KMS-11 (cell line): ENCODE measurements around the gene RIN3.

Source experiments
- H2AFZ ChIP-seq: fragments of 200-600 bp; sonication (generic); 2 replicates; pipeline ENCODE4 v1.6.1; 2016; ENCODE audit warnings: antibody characterized with exemption, mixed run types, low read depth
- H3K27ac ChIP-seq: fragments of 200-600 bp; sonication (generic); 2 replicates; pipeline ENCODE4 v1.6.1; 2016; ENCODE audit warnings: mild to moderate bottlenecking, mixed run types
- H3K27me3 ChIP-seq: fragments of 200-600 bp; sonication (generic); 2 replicates; pipeline ENCODE4 v1.6.1; 2017; ENCODE audit warnings: mild to moderate bottlenecking, low read depth, mixed run types, moderate library complexity; ENCODE audit not compliant: insufficient read depth
- H3K36me3 ChIP-seq: fragments of 200-600 bp; sonication (generic); 2 replicates; pipeline ENCODE4 v1.6.1; 2017; ENCODE audit warnings: mild to moderate bottlenecking, mixed run types; ENCODE audit not compliant: insufficient read depth
- H3K4me1 ChIP-seq: fragments of 200-600 bp; sonication (generic); 2 replicates; pipeline ENCODE4 v1.6.1; 2016; ENCODE audit warnings: mild to moderate bottlenecking, low read depth, mixed run types; ENCODE audit not compliant: poor library complexity, severe bottlenecking
- H3K4me2 ChIP-seq: fragments of 200-600 bp; sonication (generic); 2 replicates; pipeline ENCODE4 v1.7.0; 2016; ENCODE audit warnings: mild to moderate bottlenecking, mixed run types
- H3K4me3 ChIP-seq: fragments of 200-600 bp; sonication (generic); IDR thresholded peaks from 2 replicates; pipeline ENCODE4 v1.6.1; 2017; ENCODE audit warnings: low read depth, low read length, mixed read lengths; ENCODE audit not compliant: insufficient read depth
- H3K79me2 ChIP-seq: fragments of 200-600 bp; sonication (generic); 2 replicates; pipeline ENCODE4 v1.6.1; 2016; ENCODE audit warnings: low read depth, mixed run types; ENCODE audit not compliant: insufficient read depth
- H3K9ac ChIP-seq: fragments of 200-600 bp; sonication (generic); 2 replicates; pipeline ENCODE4 v1.6.1; 2016; ENCODE audit warnings: mild to moderate bottlenecking, mixed run types
- H4K20me1 ChIP-seq: fragments of 200-600 bp; sonication (generic); 2 replicates; pipeline ENCODE4 v1.6.1; 2016; ENCODE audit warnings: mild to moderate bottlenecking, mixed run types; ENCODE audit not compliant: insufficient read depth
- CTCF ChIP-seq: fragments of 200-600 bp; sonication (generic); conservative IDR thresholded peaks from 2 replicates; pipeline ENCODE4 v1.6.1; 2017; ENCODE audit warnings: low read depth, mild to moderate bottlenecking, antibody characterized with exemption, low read length, moderate library complexity, mixed read lengths

The RIN3 gene

GRCh38 chr14:92655419-92656201, 142.0 kb downstream of the RIN3 start:
- no peak overlapping the region for H3K4me3 ChIP-seq
- H3K27ac ChIP-seq: no peak overlapping the region
- no peaks in the 10 kb centered on the region for H3K27me3 ChIP-seq
- no peaks in the 10 kb centered on the region for H3K36me3 ChIP-seq
- no peak overlapping the region for H3K4me2 ChIP-seq
- H3K79me2 ChIP-seq: no peaks in the 10 kb centered on the region
- no peak for TF ChIP-seq CTCF
- no peak overlapping the region for H3K9ac ChIP-seq
- no peaks in the 10 kb centered on the region for H4K20me1 ChIP-seq
- H3K4me1 ChIP-seq: no peaks in the 10 kb centered on the region
- no peak overlapping the region for H2AFZ ChIP-seq

GRCh38 chr14:92656306-92657081, 142.9 kb downstream of the RIN3 start:
- Histone ChIP-seq H3K4me2 (no peak overlapping the region), H4K20me1 (no peaks in the 10 kb centered on the region), H3K27me3 (no peaks in the 10 kb centered on the region), H3K9ac (no peak overlapping the region), H3K4me3 (no peak overlapping the region), H3K27ac (no peak overlapping the region), H2AFZ (no peak overlapping the region), H3K36me3 (no peaks in the 10 kb centered on the region), H3K79me2 (no peaks in the 10 kb centered on the region), H3K4me1 (no peaks in the 10 kb centered on the region)
- TF ChIP-seq CTCF: no peak

- no peak overlapping the region for H3K27ac ChIP-seq
- no peak overlapping the region for H3K4me2 ChIP-seq
- no peaks in the 10 kb centered on the region for H3K36me3 ChIP-seq
- no peaks in the 10 kb centered on the region for H3K27me3 ChIP-seq
- no peak for TF ChIP-seq CTCF
- no peak overlapping the region for H3K4me3 ChIP-seq
- H4K20me1 ChIP-seq: no peaks in the 10 kb centered on the region
- H3K79me2 ChIP-seq: no peaks in the 10 kb centered on the region
- H2AFZ ChIP-seq: no peak overlapping the region
- no peaks in the 10 kb centered on the region for H3K4me1 ChIP-seq
- no peak overlapping the region for H3K9ac ChIP-seq
Observed at GRCh38 chr14:92657457-92658142, 144.0 kb downstream of the RIN3 start.

GRCh38 chr14:92658160-92658559, 144.6 kb downstream of the RIN3 start:
- Histone ChIP-seq H3K4me3 (no peak overlapping the region), H3K4me1 (no peaks in the 10 kb centered on the region), H3K27me3 (no peaks in the 10 kb centered on the region), H2AFZ (no peak overlapping the region), H4K20me1 (no peaks in the 10 kb centered on the region), H3K4me2 (no peak overlapping the region), H3K27ac (no peak overlapping the region), H3K9ac (no peak overlapping the region), H3K36me3 (no peaks in the 10 kb centered on the region), H3K79me2 (no peaks in the 10 kb centered on the region)
- TF ChIP-seq CTCF: no peak
